HCT116 (cell line): ENCODE measurements around the gene ABCC1. TPM values are rescaled to one million over a fixed set of nuclear protein-coding genes. Genes with fewer than 3 reads are reported as not detected.

Source experiments
- ATAC-seq: fragments of 200-7000 bp; cut with Tn5 transposase; 2 replicates; pipeline ENCODE4 v1.9.1; 2020; ENCODE audit warnings: mild to moderate bottlenecking, moderate library complexity
- BruUV-seq: library from RNA; stranded (reverse); fragments of 400-500 nt; replicated peaks from 2 replicates; lab custom pipeline; 2021; lab: Mats Ljungman, UMichigan
- CTCF ChIA-PET: fragments of 300-600 bp; sonication (Branson Sonifier 250); formaldehyde crosslinking; loops from one replicate; lab custom pipeline; 2021; ENCODE audit warnings: antibody characterized with exemption; lab: Charles Lee
- POLR2A ChIA-PET: fragments of 300-600, 350-600 bp; sonication (Branson Sonifier 250); formaldehyde crosslinking; loops from one replicate; lab custom pipeline; 2021; ENCODE audit warnings: antibody characterized with exemption; lab: Charles Lee
- RAD21 ChIA-PET, 2 experiments: fragments of 300-600 bp; sonication (Branson Sonifier 250); formaldehyde crosslinking; loops; one replicate each; lab custom pipeline; 2023; ENCODE audit warnings: low total read pairs in 2 of 2; ENCODE audit not compliant: uncharacterized antibody in 2 of 2, unreplicated experiment in 2 of 2, low non-redundant PET in 1 of 2; lab: Charles Lee
- DNase-seq: peaks from one replicate; pipeline ENCODE4 v3.0.0-alpha.2; 2010; ENCODE audit warnings: low read depth, low spot score
- H2AFZ ChIP-seq: fragments of 200-600 bp; shearing (Covaris generic), sonication (generic); 2 replicates; pipeline ENCODE4 v1.6.1; 2017; ENCODE audit warnings: low read depth, mixed run types, mixed read lengths, antibody characterized with exemption, low read length; ENCODE audit not compliant: poor library complexity, severe bottlenecking
- H3K27ac ChIP-seq: 2 replicates; pipeline ENCODE4 v1.5.1; 2012; ENCODE audit warnings: low read depth, low read length
- H3K27me3 ChIP-seq: fragments of 200-600 bp; sonication (generic); 2 replicates; pipeline ENCODE4 v1.6.1; 2016; ENCODE audit warnings: mixed run types, low read length, mixed read lengths; ENCODE audit not compliant: insufficient read depth
- H3K36me3 ChIP-seq, 2 experiments: fragments of 200-500 bp in 1 of 2; fragments of 200-600 bp in 1 of 2; sonication (Bioruptor generic) in 1 of 2; sonication (generic) in 1 of 2; 2 replicates each; pipeline versions ENCODE4 v1.5.1 to v1.6.1; 2014 to 2016; ENCODE audit warnings: low read length in 2 of 2, inconsistent platforms in 1 of 2, mixed read lengths in 1 of 2, mixed run types in 1 of 2; ENCODE audit not compliant: insufficient read depth in 2 of 2, control insufficient read depth in 1 of 2
- H3K4me1 ChIP-seq, 2 experiments: fragments of 200-600 bp in 1 of 2; sonication (generic) in 1 of 2; 2 replicates each; pipeline versions ENCODE4 v1.5.1 to v1.6.1; 2012 to 2017; ENCODE audit warnings: low read length in 2 of 2, inconsistent platforms in 1 of 2, mild to moderate bottlenecking in 1 of 2, mixed read lengths in 1 of 2, mixed run types in 1 of 2, moderate library complexity in 1 of 2; ENCODE audit not compliant: insufficient read depth in 2 of 2, control insufficient read depth in 1 of 2
- H3K4me2 ChIP-seq: fragments of 200-600 bp; sonication (generic); 2 replicates; pipeline ENCODE4 v1.6.1; 2017; ENCODE audit warnings: mixed run types, low read length, mixed read lengths
- H3K4me3 ChIP-seq, 2 experiments: fragments of 200-600 bp in 1 of 2; sonication (generic) in 1 of 2; replicated peaks in 1 of 2; 2 replicates each; pipeline ENCODE4 v1.5.1; 2011 to 2016; ENCODE audit warnings: low read length in 2 of 2, control low read depth in 1 of 2, low read depth in 1 of 2, mild to moderate bottlenecking in 1 of 2, mixed read lengths in 1 of 2, mixed run types in 1 of 2
- H3K79me2 ChIP-seq: fragments of 200-600 bp; sonication (generic); 2 replicates; pipeline ENCODE4 v1.6.1; 2017; ENCODE audit warnings: mild to moderate bottlenecking, mixed run types, low read length, moderate library complexity, mixed read lengths; ENCODE audit not compliant: insufficient read depth
- H3K9ac ChIP-seq: fragments of 200-600 bp; sonication (generic); 2 replicates; pipeline ENCODE4 v1.6.1; 2016; ENCODE audit warnings: low read length, mixed read lengths
- H3K9me2 ChIP-seq: fragments of 200-600 bp; sonication (generic), shearing (Covaris generic); 2 replicates; pipeline ENCODE4 v1.6.1; 2017; ENCODE audit warnings: mixed run types, mild to moderate bottlenecking, moderate library complexity; ENCODE audit not compliant: insufficient read depth
- H3K9me3 ChIP-seq, 2 experiments: fragments of 200-500 bp in 1 of 2; fragments of 200-600 bp in 1 of 2; sonication (Bioruptor generic) in 1 of 2; sonication (generic) in 1 of 2; 2 replicates each; pipeline ENCODE4 v1.6.1; 2014 to 2017; ENCODE audit warnings: low read length in 2 of 2, mixed read lengths in 2 of 2, inconsistent platforms in 1 of 2, low read depth in 1 of 2, mild to moderate bottlenecking in 1 of 2, mixed run types in 1 of 2, moderate library complexity in 1 of 2; ENCODE audit not compliant: control insufficient read depth in 1 of 2, insufficient read depth in 1 of 2
- H4K20me1 ChIP-seq: fragments of 200-600 bp; sonication (generic), shearing (Covaris generic); 2 replicates; pipeline ENCODE4 v1.6.1; 2017; ENCODE audit warnings: mixed run types, mild to moderate bottlenecking, moderate library complexity; ENCODE audit not compliant: insufficient read depth
- CBX3 ChIP-seq: IDR thresholded peaks from 2 replicates; pipeline ENCODE4 v1.6.1; 2012; ENCODE audit warnings: low read depth
- CEBPB ChIP-seq: IDR thresholded peaks from 2 replicates; pipeline ENCODE4 v1.6.1; 2012; ENCODE audit warnings: low read depth
- EGR1 ChIP-seq: IDR thresholded peaks from 2 replicates; pipeline ENCODE4 v1.6.1; 2012; ENCODE audit warnings: low read depth
- ELF1 ChIP-seq: IDR thresholded peaks from 2 replicates; pipeline ENCODE4 v1.6.1; 2012; ENCODE audit warnings: low read depth, borderline replicate concordance
- EZH2 ChIP-seq: fragments of 200-600 bp; sonication (generic); IDR thresholded peaks from 2 replicates; pipeline ENCODE4 v1.6.1; 2017; ENCODE audit warnings: antibody characterized with exemption, mixed run types
- EZH2phosphoT487 ChIP-seq: fragments of 200-600 bp; IDR thresholded peaks from 2 replicates; pipeline ENCODE4 v1.6.1; 2018; ENCODE audit warnings: antibody characterized with exemption, borderline replicate concordance
- FOSL1 ChIP-seq: IDR thresholded peaks from 2 replicates; pipeline ENCODE4 v1.6.1; 2012; ENCODE audit warnings: low read depth
- JUND ChIP-seq: IDR thresholded peaks from 2 replicates; pipeline ENCODE4 v1.6.1; 2012
- POLR2A ChIP-seq: IDR thresholded peaks from 2 replicates; pipeline ENCODE4 v1.7.0; 2011; ENCODE audit warnings: borderline replicate concordance; ENCODE audit not compliant: insufficient read depth, insufficient read length; ENCODE audit errors: extremely low read depth
- POLR2AphosphoS5 ChIP-seq: IDR thresholded peaks from 2 replicates; pipeline ENCODE4 v1.6.1; 2011; ENCODE audit warnings: mild to moderate bottlenecking, low read depth, low read length, moderate library complexity
- RAD21 ChIP-seq: IDR thresholded peaks from 2 replicates; pipeline ENCODE4 v1.6.1; 2012; ENCODE audit warnings: low read depth, mild to moderate bottlenecking
- SIN3A ChIP-seq: IDR thresholded peaks from 2 replicates; pipeline ENCODE4 v1.6.1; 2012; ENCODE audit warnings: low read depth
- SP1 ChIP-seq: IDR thresholded peaks from 2 replicates; pipeline ENCODE4 v1.6.1; 2012; ENCODE audit warnings: low read depth
- SRF ChIP-seq: IDR thresholded peaks from 2 replicates; pipeline ENCODE4 v1.6.1; 2012; ENCODE audit warnings: low read depth
- TCF7L2 ChIP-seq: IDR thresholded peaks from 2 replicates; pipeline ENCODE4 v1.7.0; 2011; ENCODE audit warnings: borderline replicate concordance, inconsistent platforms; ENCODE audit not compliant: insufficient read depth, insufficient read length; ENCODE audit errors: extremely low read depth
- ZFX ChIP-seq: fragments of 450-650 bp; IDR thresholded peaks from 2 replicates; pipeline ENCODE4 v1.6.1; 2017
- ZNF274 ChIP-seq: fragments of 200-500 bp; sonication (Bioruptor generic); IDR thresholded peaks from 2 replicates; pipeline ENCODE4 v1.6.1; 2014; ENCODE audit warnings: mild to moderate bottlenecking, low read depth, low read length, inconsistent platforms
- intact Hi-C: fragments of 100-400 bp; cut with micrococcal nuclease; formaldehyde crosslinking; loops from 2 replicates; pipeline ENCODE4 v1.10.0; 2022
- total RNA-seq: library from RNA; stranded (reverse); gene quantifications from one replicate; pipeline ENCODE4 v1.2.1, GENCODE V29; 2021; ENCODE audit not compliant: unreplicated experiment
- TF ChIP-seq, protein P1 (sequence below): IDR thresholded peaks from 2 replicates; pipeline ENCODE4 v1.6.1; 2012; ENCODE audit warnings: low read depth
- TF ChIP-seq, protein P2 (sequence below): IDR thresholded peaks from 2 replicates; pipeline ENCODE4 v1.6.1; 2011; ENCODE audit warnings: mild to moderate bottlenecking, low read length, moderate library complexity; ENCODE audit not compliant: insufficient replicate concordance; ENCODE audit errors: extremely low read depth
- TF ChIP-seq, protein P3 (sequence below), 3 experiments: fragments of 200-600 bp in 1 of 3; sonication (generic) in 1 of 3; IDR thresholded peaks in 2 of 3; conservative IDR thresholded peaks in 1 of 3; 2 replicates each; pipeline ENCODE4 v1.5.1; 2012 to 2017; ENCODE audit warnings: low read depth in 2 of 3, low read length in 2 of 3, antibody characterized with exemption in 1 of 3, borderline replicate concordance in 1 of 3, control low read depth in 1 of 3, mild to moderate bottlenecking in 1 of 3, mixed read lengths in 1 of 3, mixed run types in 1 of 3, moderate library complexity in 1 of 3; ENCODE audit not compliant: insufficient read depth in 1 of 3

The ABCC1 gene
- total RNA-seq, 1 experiment from 2014 or later, result 61.9 TPM

DNA sequence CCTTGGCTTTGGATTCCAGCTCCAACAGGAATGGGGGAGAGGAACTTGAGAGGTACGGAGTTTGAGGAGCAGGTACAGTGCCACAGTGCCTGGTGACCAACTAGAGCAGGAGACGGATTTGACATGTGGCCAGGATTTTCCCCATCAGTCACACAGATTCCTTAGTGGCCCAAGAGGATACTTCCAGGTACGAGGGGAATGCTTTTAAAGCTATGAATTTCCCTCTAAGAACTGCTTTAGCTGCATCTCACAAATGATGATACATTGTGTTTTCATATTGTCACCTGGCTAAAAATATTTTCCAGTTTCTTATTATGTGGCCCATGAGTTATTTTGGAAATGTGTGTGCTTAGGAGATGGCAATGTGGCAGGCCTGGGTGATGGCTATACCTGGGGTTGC, 175.6 kb downstream of the ABCC1 start:
- CTCF ChIA-PET, result interaction anchor here (0.7 kb wide), 1 partner anchor 250 kb away, joined by 3 read pairs; no protein-coding TSS in a partner anchor
- Histone ChIP-seq H3K27ac (no peak overlapping the region), H3K4me2 (no peak overlapping the region), H3K9me2 (no peaks in the 10 kb centered on the region), H4K20me1 (no peaks in the 10 kb centered on the region), H3K4me1 (0 out of 4 replicates have a peak, but pooled peaks cover 0 to 3% of the 10 kb centered on the region in 2 experiments), H3K36me3 (peaks cover 31 to 60% of the 10 kb centered on the region in 2 experiments), H3K4me3 (no peak overlapping the region), H3K9ac (no peak overlapping the region), H3K27me3 (no peaks in the 10 kb centered on the region), H3K79me2 (no peaks in the 10 kb centered on the region), H2AFZ (no peak overlapping the region), H3K9me3 (peaks cover 5 to 8% of the 10 kb centered on the region in 2 experiments; a peak in 2 of 4 replicates)
- POLR2A ChIA-PET, result no interaction called here
- DNase-seq (no peak), ATAC-seq (no peak)
- no TSS peak for BruUV-seq
- TF ChIP-seq, protein P1, sequence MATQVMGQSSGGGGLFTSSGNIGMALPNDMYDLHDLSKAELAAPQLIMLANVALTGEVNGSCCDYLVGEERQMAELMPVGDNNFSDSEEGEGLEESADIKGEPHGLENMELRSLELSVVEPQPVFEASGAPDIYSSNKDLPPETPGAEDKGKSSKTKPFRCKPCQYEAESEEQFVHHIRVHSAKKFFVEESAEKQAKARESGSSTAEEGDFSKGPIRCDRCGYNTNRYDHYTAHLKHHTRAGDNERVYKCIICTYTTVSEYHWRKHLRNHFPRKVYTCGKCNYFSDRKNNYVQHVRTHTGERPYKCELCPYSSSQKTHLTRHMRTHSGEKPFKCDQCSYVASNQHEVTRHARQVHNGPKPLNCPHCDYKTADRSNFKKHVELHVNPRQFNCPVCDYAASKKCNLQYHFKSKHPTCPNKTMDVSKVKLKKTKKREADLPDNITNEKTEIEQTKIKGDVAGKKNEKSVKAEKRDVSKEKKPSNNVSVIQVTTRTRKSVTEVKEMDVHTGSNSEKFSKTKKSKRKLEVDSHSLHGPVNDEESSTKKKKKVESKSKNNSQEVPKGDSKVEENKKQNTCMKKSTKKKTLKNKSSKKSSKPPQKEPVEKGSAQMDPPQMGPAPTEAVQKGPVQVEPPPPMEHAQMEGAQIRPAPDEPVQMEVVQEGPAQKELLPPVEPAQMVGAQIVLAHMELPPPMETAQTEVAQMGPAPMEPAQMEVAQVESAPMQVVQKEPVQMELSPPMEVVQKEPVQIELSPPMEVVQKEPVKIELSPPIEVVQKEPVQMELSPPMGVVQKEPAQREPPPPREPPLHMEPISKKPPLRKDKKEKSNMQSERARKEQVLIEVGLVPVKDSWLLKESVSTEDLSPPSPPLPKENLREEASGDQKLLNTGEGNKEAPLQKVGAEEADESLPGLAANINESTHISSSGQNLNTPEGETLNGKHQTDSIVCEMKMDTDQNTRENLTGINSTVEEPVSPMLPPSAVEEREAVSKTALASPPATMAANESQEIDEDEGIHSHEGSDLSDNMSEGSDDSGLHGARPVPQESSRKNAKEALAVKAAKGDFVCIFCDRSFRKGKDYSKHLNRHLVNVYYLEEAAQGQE, result no peak
- TF ChIP-seq EGR1, result no peak
- TF ChIP-seq SIN3A, result no peak
- TF ChIP-seq RAD21, result no peak
- no peak for TF ChIP-seq JUND
- no peak for TF ChIP-seq POLR2AphosphoS5
- no peak for TF ChIP-seq ELF1
- TF ChIP-seq ZFX, result no peak
- no peak for TF ChIP-seq CEBPB
- no peak for TF ChIP-seq SP1
- no peak for TF ChIP-seq POLR2A
- TF ChIP-seq, protein P2, sequence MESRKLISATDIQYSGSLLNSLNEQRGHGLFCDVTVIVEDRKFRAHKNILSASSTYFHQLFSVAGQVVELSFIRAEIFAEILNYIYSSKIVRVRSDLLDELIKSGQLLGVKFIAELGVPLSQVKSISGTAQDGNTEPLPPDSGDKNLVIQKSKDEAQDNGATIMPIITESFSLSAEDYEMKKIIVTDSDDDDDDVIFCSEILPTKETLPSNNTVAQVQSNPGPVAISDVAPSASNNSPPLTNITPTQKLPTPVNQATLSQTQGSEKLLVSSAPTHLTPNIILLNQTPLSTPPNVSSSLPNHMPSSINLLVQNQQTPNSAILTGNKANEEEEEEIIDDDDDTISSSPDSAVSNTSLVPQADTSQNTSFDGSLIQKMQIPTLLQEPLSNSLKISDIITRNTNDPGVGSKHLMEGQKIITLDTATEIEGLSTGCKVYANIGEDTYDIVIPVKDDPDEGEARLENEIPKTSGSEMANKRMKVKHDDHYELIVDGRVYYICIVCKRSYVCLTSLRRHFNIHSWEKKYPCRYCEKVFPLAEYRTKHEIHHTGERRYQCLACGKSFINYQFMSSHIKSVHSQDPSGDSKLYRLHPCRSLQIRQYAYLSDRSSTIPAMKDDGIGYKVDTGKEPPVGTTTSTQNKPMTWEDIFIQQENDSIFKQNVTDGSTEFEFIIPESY, result no peak
- TF ChIP-seq FOSL1, result no peak
- no peak for TF ChIP-seq CBX3
- TF ChIP-seq, protein P3, sequence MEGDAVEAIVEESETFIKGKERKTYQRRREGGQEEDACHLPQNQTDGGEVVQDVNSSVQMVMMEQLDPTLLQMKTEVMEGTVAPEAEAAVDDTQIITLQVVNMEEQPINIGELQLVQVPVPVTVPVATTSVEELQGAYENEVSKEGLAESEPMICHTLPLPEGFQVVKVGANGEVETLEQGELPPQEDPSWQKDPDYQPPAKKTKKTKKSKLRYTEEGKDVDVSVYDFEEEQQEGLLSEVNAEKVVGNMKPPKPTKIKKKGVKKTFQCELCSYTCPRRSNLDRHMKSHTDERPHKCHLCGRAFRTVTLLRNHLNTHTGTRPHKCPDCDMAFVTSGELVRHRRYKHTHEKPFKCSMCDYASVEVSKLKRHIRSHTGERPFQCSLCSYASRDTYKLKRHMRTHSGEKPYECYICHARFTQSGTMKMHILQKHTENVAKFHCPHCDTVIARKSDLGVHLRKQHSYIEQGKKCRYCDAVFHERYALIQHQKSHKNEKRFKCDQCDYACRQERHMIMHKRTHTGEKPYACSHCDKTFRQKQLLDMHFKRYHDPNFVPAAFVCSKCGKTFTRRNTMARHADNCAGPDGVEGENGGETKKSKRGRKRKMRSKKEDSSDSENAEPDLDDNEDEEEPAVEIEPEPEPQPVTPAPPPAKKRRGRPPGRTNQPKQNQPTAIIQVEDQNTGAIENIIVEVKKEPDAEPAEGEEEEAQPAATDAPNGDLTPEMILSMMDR (IDR thresholded peaks at IDR 0.05 in 2 of 3, conservative IDR thresholded peaks at IDR 0.05 in 1 of 3; ENCODE audit: borderline replicate concordance in 1 of 3, insufficient read depth in 1 of 3, low read depth in 2 of 3, low read length in 2 of 3), result no peak
- TF ChIP-seq ZNF274, result no peak
- no peak for TF ChIP-seq EZH2
- no peak for TF ChIP-seq TCF7L2
- no peak for TF ChIP-seq EZH2phosphoT487
- TF ChIP-seq SRF, result no peak
- intact Hi-C loops, result loop anchor here (10.0 kb wide), 1 partner anchor 420 kb away; no protein-coding TSS in a partner anchor
- RAD21 ChIA-PET, result no interaction called here
